Chondrocyte (in vitro differentiated cells): Measurements from ENCODE around the gene OR2M2. TPM values are rescaled to one million over a fixed set of nuclear protein-coding genes. Genes with fewer than 3 reads are reported as not detected.

Source experiments
- DNase-seq: peaks from one replicate; pipeline ENCODE4 v3.0.0; 2021; ENCODE audit warnings: mixed read lengths, low spot score
- H3K27ac Mint-ChIP-seq: one replicate; pipeline ENCODE4 v1.8.0; 2021; ENCODE audit warnings: mild to moderate bottlenecking, moderate library complexity, mixed read lengths; ENCODE audit not compliant: unreplicated experiment
- H3K27me3 Mint-ChIP-seq: 2 replicates; pipeline ENCODE4 v1.8.0; 2021; ENCODE audit warnings: low read depth, mixed read lengths
- H3K36me3 Mint-ChIP-seq: 2 replicates; pipeline ENCODE4 v1.8.0; 2021; ENCODE audit warnings: low read depth, mixed read lengths
- H3K4me1 Mint-ChIP-seq: 2 replicates; pipeline ENCODE4 v1.8.0; 2021; ENCODE audit warnings: low read depth, mild to moderate bottlenecking, mixed read lengths
- H3K4me3 Mint-ChIP-seq: one replicate; pipeline ENCODE4 v1.8.0; 2021; ENCODE audit warnings: mild to moderate bottlenecking, moderate library complexity, mixed read lengths; ENCODE audit not compliant: unreplicated experiment
- H3K9me3 Mint-ChIP-seq: 2 replicates; pipeline ENCODE4 v1.8.0; 2021; ENCODE audit warnings: low read depth, mixed read lengths
- CTCF ChIP-seq: fragments of 200-600 bp; sonication (generic); IDR thresholded peaks from 2 replicates; pipeline ENCODE4 v1.5.0; 2021; ENCODE audit warnings: antibody characterized with exemption, mild to moderate bottlenecking, moderate library complexity
- total RNA-seq: library from RNA; stranded (reverse); gene quantifications from 3 replicates; pipeline ENCODE4 v1.2.1, GENCODE V29; 2021

Gene OR2M2
- total RNA-seq, 1 donor from 2014 or later, result not detected

- no peak for DNase-seq
- H3K4me1 Mint-ChIP-seq, result no peaks in the 10 kb centered on the region
- no peak within 1 kb of the TSS for H3K4me3 Mint-ChIP-seq
- TF ChIP-seq CTCF, result no peak
- no peak within 1 kb of the TSS for H3K27ac Mint-ChIP-seq
- H3K9me3 Mint-ChIP-seq, result peaks cover 53% of the 10 kb centered on the region
- H3K36me3 Mint-ChIP-seq, result no peaks in the 10 kb centered on the region
- no peaks in the 10 kb centered on the region for H3K27me3 Mint-ChIP-seq
Observed at GRCh38 chr1:248196965-248197364, 22.3 kb downstream of the OR2M2 start, which contains the start of gene OR2M3. OR2M3 (plus strand) TSS chr1:248197265; CDS start chr1:248203068, 5,803 bp downstream.

GRCh38 chr1:248215880-248216279 is 41.3 kb downstream of the OR2M2 start:
- Mint-ChIP-seq H3K9me3 (peaks cover 55% of the 10 kb centered on the region), H3K4me3 (no peak overlapping the region), H3K27ac (no peak overlapping the region), H3K27me3 (no peaks in the 10 kb centered on the region), H3K4me1 (no peaks in the 10 kb centered on the region), H3K36me3 (no peaks in the 10 kb centered on the region)
- TF ChIP-seq CTCF, result no peak
- DNase-seq, result no peak

GRCh38 chr1:248225537-248225936 is 50.9 kb downstream of the OR2M2 start:
- no peak for TF ChIP-seq CTCF
- DNase-seq, result no peak
- no peak overlapping the region for H3K27ac Mint-ChIP-seq
- no peaks in the 10 kb centered on the region for H3K4me1 Mint-ChIP-seq
- no peak overlapping the region for H3K4me3 Mint-ChIP-seq
- no peaks in the 10 kb centered on the region for H3K36me3 Mint-ChIP-seq
- H3K27me3 Mint-ChIP-seq, result no peaks in the 10 kb centered on the region
- peaks cover 57% of the 10 kb centered on the region for H3K9me3 Mint-ChIP-seq

GRCh38 chr1:248229360-248229908 is 54.8 kb downstream of the OR2M2 start:
- Mint-ChIP-seq H3K4me3 (no peak overlapping the region), H3K4me1 (no peaks in the 10 kb centered on the region), H3K9me3 (peaks cover 64% of the 10 kb centered on the region), H3K36me3 (no peaks in the 10 kb centered on the region), H3K27ac (no peak overlapping the region), H3K27me3 (no peaks in the 10 kb centered on the region)
- no peak for DNase-seq
- no peak for TF ChIP-seq CTCF

Other genes with a start within 250 kb of the OR2M2 start
- not detected in 3 replicates for gene OR2AJ1, start 249.9 kb upstream of the OR2M2 start, total RNA-seq
- gene OR2L8, start 226.0 kb upstream of the OR2M2 start, total RNA-seq, result not detected in 3 replicates
- not detected in 3 replicates for gene OR2AK2, start 209.6 kb upstream of the OR2M2 start, total RNA-seq
- gene OR2L5, start 161.2 kb upstream of the OR2M2 start, total RNA-seq, result not detected in 3 replicates
- 0.07 TPM in 1 of 3 replicates, not detected in the others for gene OR2L2, start 144.8 kb upstream of the OR2M2 start, total RNA-seq
- not detected in 3 replicates for gene OR2L3, start 128.0 kb upstream of the OR2M2 start, total RNA-seq
- gene OR2L13, start 79.6 kb upstream of the OR2M2 start, total RNA-seq, result not detected in 3 replicates
- gene OR2M5, start 29.7 kb upstream of the OR2M2 start, total RNA-seq, result not detected in 3 replicates
- gene OR2M3, start 22.4 kb downstream of the OR2M2 start, total RNA-seq, result not detected in 3 replicates
- gene OR2M4, start 56.6 kb downstream of the OR2M2 start, total RNA-seq, result not detected in 3 replicates
- not detected in 3 replicates for gene OR2T33, start 103.2 kb downstream of the OR2M2 start, total RNA-seq
- not detected in 3 replicates for gene OR2T12, start 128.6 kb downstream of the OR2M2 start, total RNA-seq
- gene OR2M7, start 149.7 kb downstream of the OR2M2 start, total RNA-seq, result not detected in 3 replicates
- not detected in 3 replicates for gene OR14C36, start 174.0 kb downstream of the OR2M2 start, total RNA-seq
- not detected in 3 replicates for gene OR2T4, start 186.8 kb downstream of the OR2M2 start, total RNA-seq
- not detected in 3 replicates for gene OR2T6, start 200.9 kb downstream of the OR2M2 start, total RNA-seq
- not detected in 3 replicates for gene OR2T1, start 228.2 kb downstream of the OR2M2 start, total RNA-seq